K562 (cell line): Measurements from ENCODE around the gene VCAN. TPM values are rescaled to one million over a fixed set of nuclear protein-coding genes. Genes with fewer than 3 reads are reported as not detected.

Experiments used
- FOXA1 ChIP-seq: fragments of 450-650 bp; IDR thresholded peaks from 2 replicates; pipeline ENCODE4 v1.6.1; 2016; ENCODE audit warnings: mild to moderate bottlenecking, borderline replicate concordance
- FOXP1 ChIP-seq: sonication (generic); formaldehyde crosslinking; IDR thresholded peaks from 2 replicates; pipeline ENCODE4 v1.8.0; 2022; ENCODE audit warnings: mild to moderate bottlenecking, missing genetic modification reagents
- HMG20A ChIP-seq: fragments of 450-650 bp; formaldehyde crosslinking; conservative IDR thresholded peaks from 2 replicates; pipeline ENCODE4 v1.4.0; 2020; ENCODE audit warnings: mild to moderate bottlenecking, mixed read lengths
- JUND ChIP-seq, 2 experiments: IDR thresholded peaks; 2 replicates in 1 of 2; 3 replicates in 1 of 2; pipeline ENCODE4 v1.6.1; 2011; ENCODE audit warnings: borderline replicate concordance in 2 of 2, low read depth in 2 of 2, low read length in 2 of 2, improper control_type of control experiment in 1 of 2, missing biosample characterization in 1 of 2, missing genetic modification characterization in 1 of 2, missing genetic modification reagents in 1 of 2
- RBM15 ChIP-seq: fragments of 200-400 bp; formaldehyde crosslinking; IDR thresholded peaks from 2 replicates; pipeline ENCODE4 v1.6.1; 2018; ENCODE audit warnings: mild to moderate bottlenecking, low read length, moderate library complexity; ENCODE audit not compliant: insufficient read depth
- SETDB1 ChIP-seq: IDR thresholded peaks from one replicate; pipeline ENCODE4 v1.6.1; 2012; ENCODE audit warnings: low read length, control low read depth, inconsistent platforms
- ZNF347 ChIP-seq: fragments of 450-650 bp; formaldehyde crosslinking; IDR thresholded peaks from 2 replicates; pipeline ENCODE4 v1.4.0; 2020; ENCODE audit warnings: low read depth, mild to moderate bottlenecking, moderate library complexity
- ZNF431 ChIP-seq: sonication (generic); formaldehyde crosslinking; IDR thresholded peaks from 2 replicates; pipeline ENCODE4 v1.8.0; 2022; ENCODE audit warnings: mild to moderate bottlenecking, missing genetic modification reagents
- ZNF696 ChIP-seq: fragments of 250-450 bp; sonication (Bioruptor Pico); conservative IDR thresholded peaks from 2 replicates; pipeline ENCODE4 v1.4.0; 2020; ENCODE audit warnings: mild to moderate bottlenecking, moderate library complexity
- polyA plus RNA-seq, 8 experiments: library from polyadenylated mRNA; depleted of rRNA in 4 of 8; stranded (reverse) in 5 of 8; unstranded in 3 of 8; fragments of >200 nt; fragmentation: Nextera tagmentation in 2 of 8; fragmentation: Illumina TruSeq in 1 of 8; extraction: Ambion mirVana in 2 of 8; extraction: Trizol in 1 of 8; gene quantifications; 2 replicates each; pipeline versions ENCODE4 v1.2.1 to v1.2.3, GENCODE V29; 2011 to 2014; ENCODE audit warnings: inconsistent platforms in 1 of 8, missing spikeins in 1 of 8
- total RNA-seq, 7 experiments: library from RNA; depleted of rRNA in 6 of 7; stranded (reverse); fragments of >200 nt in 6 of 7; fragmentation: Illumina TruSeq in 2 of 7; extraction: Trizol in 2 of 7; gene quantifications; 2 replicates each; pipeline versions ENCODE4 v1.2.1 to v1.2.3, GENCODE V29; 2011 to 2021; ENCODE audit warnings: low replicate concordance in 1 of 7
- TF ChIP-seq, protein P1 (sequence below), 2 experiments: fragments of 450-650 bp in 1 of 2; sonication (generic) in 1 of 2; formaldehyde crosslinking in 1 of 2; IDR thresholded peaks in 1 of 2; conservative IDR thresholded peaks in 1 of 2; 2 replicates each; pipeline versions ENCODE4 v1.6.1 to v1.8.1; 2016 to 2023; ENCODE audit warnings: mild to moderate bottlenecking in 2 of 2, moderate library complexity in 2 of 2, inconsistent platforms in 1 of 2, missing genetic modification reagents in 1 of 2
- TF ChIP-seq, protein P2 (sequence below): fragments of 450-650 bp; IDR thresholded peaks from one replicate; pipeline ENCODE4 v1.6.1; 2018; ENCODE audit warnings: mild to moderate bottlenecking, moderate library complexity; ENCODE audit not compliant: partially characterized antibody

The VCAN gene
- total and polyA plus RNA-seq, 9 of the 15 experiments (the other 6 are each of a cell fraction or from before 2014, with no cell fraction given) = 0.01 to 0.33 (median 0.05) TPM

DNA sequence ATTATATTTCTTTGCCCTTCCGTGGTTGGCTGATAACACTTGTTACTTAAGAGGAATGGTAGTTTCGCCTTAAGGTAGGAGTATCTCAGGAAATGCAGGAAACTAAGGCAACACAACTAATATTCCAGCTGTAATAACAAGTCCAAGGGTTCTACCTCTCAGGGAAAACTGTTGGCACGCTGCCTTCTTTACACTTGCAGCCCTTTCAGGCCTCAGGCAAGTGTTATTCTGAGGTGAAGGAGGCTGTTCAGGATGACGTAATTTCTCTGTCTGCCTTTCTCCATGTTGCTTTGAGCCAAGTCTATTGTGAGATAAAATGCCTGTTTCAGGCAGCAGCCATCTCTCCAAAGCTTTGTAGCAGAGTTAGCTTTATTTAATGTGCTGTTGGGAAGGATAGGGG, 38.0 kb downstream of the VCAN start (continued):
- TF ChIP-seq JUND (IDR thresholded peaks at IDR 0.05; ENCODE audit: borderline replicate concordance, low read depth, low read length) = peak; percentile 53; the same call in 1 of the 2 replicates
- TF ChIP-seq JUND (tag; IDR thresholded peaks at IDR 0.05; ENCODE audit: borderline replicate concordance, low read depth, low read length) = peak; percentile 78; the same call in 2 of the 3 replicates
- TF ChIP-seq, protein P1, sequence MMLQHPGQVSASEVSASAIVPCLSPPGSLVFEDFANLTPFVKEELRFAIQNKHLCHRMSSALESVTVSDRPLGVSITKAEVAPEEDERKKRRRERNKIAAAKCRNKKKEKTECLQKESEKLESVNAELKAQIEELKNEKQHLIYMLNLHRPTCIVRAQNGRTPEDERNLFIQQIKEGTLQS (IDR thresholded peaks at IDR 0.05) = peak; percentile 85
- TF ChIP-seq, protein P1 (CRISPR knock-in tag; conservative IDR thresholded peaks at IDR 0.05) = no peak
- TF ChIP-seq RBM15 = no peak
- TF ChIP-seq FOXA1 = no peak
- no peak for TF ChIP-seq ZNF347 (CRISPR knock-in tag)
- TF ChIP-seq SETDB1 = no peak
- TF ChIP-seq HMG20A (CRISPR knock-in tag) = no peak
- no peak for TF ChIP-seq ZNF431 (CRISPR knock-in tag)
- no peak for TF ChIP-seq FOXP1 (CRISPR knock-in tag)
- no peak for TF ChIP-seq ZNF696 (CRISPR knock-in tag)
- TF ChIP-seq, protein P2, sequence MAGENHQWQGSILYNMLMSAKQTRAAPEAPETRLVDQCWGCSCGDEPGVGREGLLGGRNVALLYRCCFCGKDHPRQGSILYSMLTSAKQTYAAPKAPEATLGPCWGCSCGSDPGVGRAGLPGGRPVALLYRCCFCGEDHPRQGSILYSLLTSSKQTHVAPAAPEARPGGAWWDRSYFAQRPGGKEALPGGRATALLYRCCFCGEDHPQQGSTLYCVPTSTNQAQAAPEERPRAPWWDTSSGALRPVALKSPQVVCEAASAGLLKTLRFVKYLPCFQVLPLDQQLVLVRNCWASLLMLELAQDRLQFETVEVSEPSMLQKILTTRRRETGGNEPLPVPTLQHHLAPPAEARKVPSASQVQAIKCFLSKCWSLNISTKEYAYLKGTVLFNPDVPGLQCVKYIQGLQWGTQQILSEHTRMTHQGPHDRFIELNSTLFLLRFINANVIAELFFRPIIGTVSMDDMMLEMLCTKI = no peak
